Ovary (tissue), 3 donors: ENCODE measurements around the gene PNMA6E.

Experiments used
- CTCF ChIP-seq, 3 donors: fragments of 450-650 bp in 2 of 3; fragments of 200-600 bp in 1 of 3; IDR thresholded peaks; one replicate each; pipeline versions ENCODE4 v1.5.1 to v1.8.0; 2016 to 2022; ENCODE audit warnings: antibody characterized with exemption in 3 of 3, mild to moderate bottlenecking in 1 of 3
- EP300 ChIP-seq: sonication (generic); formaldehyde crosslinking; IDR thresholded peaks from one replicate; pipeline ENCODE4 v1.6.1; 2017; ENCODE audit warnings: antibody characterized with exemption
- POLR2A ChIP-seq: fragments of 450-650 bp; IDR thresholded peaks from one replicate; pipeline ENCODE4 v1.6.1; 2017; ENCODE audit warnings: antibody characterized with exemption, mild to moderate bottlenecking, moderate library complexity
- donor health status: DM: no; HTN: no; CAD: no.

GRCh38 chrX:153426204-153426603 lies 25.1 kb upstream of the PNMA6E start:
- TF ChIP-seq CTCF (IDR thresholded peaks at IDR 0.05) (no peak), POLR2A (no peak), EP300 (no peak)
